HG02588 (cell line): ENCODE data around the gene KRT83.
"Not testable (repeated sequence)": the region's sequence is repeated elsewhere in the genome, so short reads cannot be mapped to it uniquely, and the experiment has no call there.

Experiments used
- ATAC-seq: cut with Tn5 transposase; IDR thresholded peaks from one replicate; pipeline ENCODE4 v1.9.1; 2021; ENCODE audit warnings: mild to moderate bottlenecking, moderate library complexity; ENCODE audit not compliant: unreplicated experiment

KRT83 gene

GRCh38 chr12:52334185-52334584, 13.0 kb upstream of the KRT83 start:
- ATAC-seq, result no peak

- ATAC-seq, result no peak
Observed at GRCh38 chr12:52333321-52333720, 12.1 kb upstream of the KRT83 start.

DNA sequence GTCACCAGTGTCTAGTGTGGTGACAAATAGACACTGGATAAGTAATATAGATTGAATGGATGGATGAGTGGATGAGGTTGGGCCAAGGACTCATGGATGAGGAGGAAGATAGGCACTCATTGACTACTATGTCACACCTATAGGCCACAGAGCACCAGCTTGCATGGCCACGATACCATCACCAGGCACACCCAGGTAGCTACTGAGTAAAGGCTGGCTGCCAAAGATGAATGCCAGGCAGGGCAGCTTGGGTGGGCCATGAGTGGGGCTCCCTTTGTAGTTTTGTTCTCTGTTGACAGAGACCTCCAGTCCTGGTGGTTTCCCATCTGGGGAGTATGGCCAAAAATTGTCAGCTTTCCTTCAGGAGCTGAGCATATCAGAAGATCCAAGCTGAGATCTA, 11.2 kb upstream of the KRT83 start:
- ATAC-seq, result no peak

- ATAC-seq, result no peak
Observed at GRCh38 chr12:52331833-52332232, 10.6 kb upstream of the KRT83 start.

DNA sequence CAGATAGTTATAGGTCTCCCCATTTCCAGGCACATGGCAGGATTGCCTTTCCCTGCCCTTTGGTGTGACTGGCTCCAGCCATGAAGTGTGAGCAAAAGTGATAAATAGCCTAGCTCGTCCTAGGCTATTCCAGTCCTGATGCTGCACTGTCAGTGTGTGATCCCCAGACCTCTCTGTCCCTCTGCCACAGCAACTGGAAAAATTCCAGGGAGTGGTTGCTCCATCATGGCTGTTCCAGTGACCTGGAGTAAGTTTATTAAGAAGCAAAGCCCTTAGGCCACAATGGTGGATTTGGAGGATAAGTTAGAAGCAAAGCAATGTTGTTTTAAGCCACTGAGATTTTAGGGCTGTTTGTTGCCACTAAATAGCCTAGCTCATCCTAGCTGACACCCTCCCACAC, 9.8 kb upstream of the KRT83 start:
- no peak for ATAC-seq

- peak; percentile 7 for ATAC-seq
Observed at GRCh38 chr12:52327830-52328500, 6.8 kb upstream of the KRT83 start.

GRCh38 chr12:52327052-52327829, 6.0 kb upstream of the KRT83 start:
- ATAC-seq, result peak; percentile 90

- ATAC-seq, result no peak
Observed at GRCh38 chr12:52324153-52324444, 2.9 kb upstream of the KRT83 start.

GRCh38 chr12:52323416-52324152, 2.4 kb upstream of the KRT83 start:
- no peak for ATAC-seq

GRCh38 chr12:52323001-52323400, 1.8 kb upstream of the KRT83 start:
- no peak for ATAC-seq

DNA sequence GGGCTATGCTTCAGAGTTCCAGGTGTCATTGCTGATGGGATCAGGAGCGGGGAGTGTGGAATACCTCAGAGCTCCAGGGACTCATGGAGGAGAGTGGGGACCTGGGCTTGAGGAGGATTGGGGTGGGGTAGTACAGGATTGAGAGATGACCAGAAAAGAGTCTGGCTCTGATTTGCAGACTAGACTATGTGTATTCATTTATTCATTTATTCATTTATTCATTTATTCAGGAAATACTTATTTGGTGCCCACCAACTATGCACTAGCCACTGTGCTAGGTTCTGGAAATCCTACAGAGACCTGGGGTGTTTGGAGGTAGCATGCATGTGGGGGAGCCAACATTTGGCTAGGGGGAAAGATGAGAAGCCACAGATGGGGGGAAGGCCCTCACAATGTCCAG, 871 bp upstream of the KRT83 start:
- no peak for ATAC-seq

DNA sequence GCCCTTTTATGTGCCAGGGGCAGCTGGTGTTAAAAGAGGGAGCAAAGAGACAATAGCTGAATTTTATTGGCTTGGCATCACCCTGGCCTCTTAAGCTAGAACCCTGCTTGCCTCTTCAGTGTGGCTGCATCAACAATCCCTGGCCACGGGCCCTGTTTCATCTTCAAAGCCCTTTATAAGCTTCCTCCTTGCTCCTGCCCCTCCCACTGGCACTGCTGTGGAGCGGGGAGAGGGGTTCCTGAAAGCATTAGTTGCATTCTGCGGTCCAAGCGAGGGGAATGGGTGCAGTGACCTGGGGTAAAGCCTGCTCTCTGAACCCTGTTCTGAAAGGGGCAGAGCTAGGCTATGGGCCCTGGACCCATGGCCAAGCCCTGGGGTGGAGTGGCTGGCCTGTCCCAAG, 220 bp upstream of the KRT83 start:
- no peak for ATAC-seq

GRCh38 chr12:52319097-52319496, 2.1 kb downstream of the KRT83 start:
- no peak for ATAC-seq

- no peak for ATAC-seq
Observed at GRCh38 chr12:52318241-52318990, 2.8 kb downstream of the KRT83 start.

- ATAC-seq, result no peak
Observed at GRCh38 chr12:52317468-52318052, 3.6 kb downstream of the KRT83 start.

GRCh38 chr12:52316701-52317100, 4.5 kb downstream of the KRT83 start:
- ATAC-seq, result no peak

- ATAC-seq, result no peak
Observed at GRCh38 chr12:52316290-52316689, 4.9 kb downstream of the KRT83 start.

- not testable (repeated sequence) for ATAC-seq
Observed at GRCh38 chr12:52315721-52316120, 5.5 kb downstream of the KRT83 start.

- ATAC-seq, result no peak
Observed at GRCh38 chr12:52314511-52314910, 6.7 kb downstream of the KRT83 start.

DNA sequence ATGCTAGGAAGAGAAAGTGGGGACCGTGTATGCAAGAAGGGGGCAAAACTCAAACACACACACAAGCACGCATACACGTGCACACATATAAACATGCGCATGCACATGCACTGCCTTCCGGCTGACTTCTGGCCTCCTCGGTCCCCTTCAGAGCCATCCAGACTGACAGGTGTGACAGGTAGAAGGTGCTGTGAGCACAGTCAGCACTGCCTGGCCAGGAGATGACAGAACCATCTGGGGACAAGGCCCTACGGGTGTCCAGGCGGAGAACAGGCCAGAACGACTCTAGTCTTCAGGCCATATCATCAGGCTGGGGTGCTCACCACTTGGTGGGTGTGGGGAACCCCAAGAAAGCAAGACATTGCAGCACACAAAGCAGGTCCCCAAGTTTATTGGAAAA, 7.3 kb downstream of the KRT83 start:
- ATAC-seq, result no peak

GRCh38 chr12:52313461-52313860, 7.7 kb downstream of the KRT83 start:
- no peak for ATAC-seq
